Measurements from ENCODE around the gene GIGYF2.

Gene GIGYF2, protein sequence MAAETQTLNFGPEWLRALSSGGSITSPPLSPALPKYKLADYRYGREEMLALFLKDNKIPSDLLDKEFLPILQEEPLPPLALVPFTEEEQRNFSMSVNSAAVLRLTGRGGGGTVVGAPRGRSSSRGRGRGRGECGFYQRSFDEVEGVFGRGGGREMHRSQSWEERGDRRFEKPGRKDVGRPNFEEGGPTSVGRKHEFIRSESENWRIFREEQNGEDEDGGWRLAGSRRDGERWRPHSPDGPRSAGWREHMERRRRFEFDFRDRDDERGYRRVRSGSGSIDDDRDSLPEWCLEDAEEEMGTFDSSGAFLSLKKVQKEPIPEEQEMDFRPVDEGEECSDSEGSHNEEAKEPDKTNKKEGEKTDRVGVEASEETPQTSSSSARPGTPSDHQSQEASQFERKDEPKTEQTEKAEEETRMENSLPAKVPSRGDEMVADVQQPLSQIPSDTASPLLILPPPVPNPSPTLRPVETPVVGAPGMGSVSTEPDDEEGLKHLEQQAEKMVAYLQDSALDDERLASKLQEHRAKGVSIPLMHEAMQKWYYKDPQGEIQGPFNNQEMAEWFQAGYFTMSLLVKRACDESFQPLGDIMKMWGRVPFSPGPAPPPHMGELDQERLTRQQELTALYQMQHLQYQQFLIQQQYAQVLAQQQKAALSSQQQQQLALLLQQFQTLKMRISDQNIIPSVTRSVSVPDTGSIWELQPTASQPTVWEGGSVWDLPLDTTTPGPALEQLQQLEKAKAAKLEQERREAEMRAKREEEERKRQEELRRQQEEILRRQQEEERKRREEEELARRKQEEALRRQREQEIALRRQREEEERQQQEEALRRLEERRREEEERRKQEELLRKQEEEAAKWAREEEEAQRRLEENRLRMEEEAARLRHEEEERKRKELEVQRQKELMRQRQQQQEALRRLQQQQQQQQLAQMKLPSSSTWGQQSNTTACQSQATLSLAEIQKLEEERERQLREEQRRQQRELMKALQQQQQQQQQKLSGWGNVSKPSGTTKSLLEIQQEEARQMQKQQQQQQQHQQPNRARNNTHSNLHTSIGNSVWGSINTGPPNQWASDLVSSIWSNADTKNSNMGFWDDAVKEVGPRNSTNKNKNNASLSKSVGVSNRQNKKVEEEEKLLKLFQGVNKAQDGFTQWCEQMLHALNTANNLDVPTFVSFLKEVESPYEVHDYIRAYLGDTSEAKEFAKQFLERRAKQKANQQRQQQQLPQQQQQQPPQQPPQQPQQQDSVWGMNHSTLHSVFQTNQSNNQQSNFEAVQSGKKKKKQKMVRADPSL (N-terminal part only)

DNA sequence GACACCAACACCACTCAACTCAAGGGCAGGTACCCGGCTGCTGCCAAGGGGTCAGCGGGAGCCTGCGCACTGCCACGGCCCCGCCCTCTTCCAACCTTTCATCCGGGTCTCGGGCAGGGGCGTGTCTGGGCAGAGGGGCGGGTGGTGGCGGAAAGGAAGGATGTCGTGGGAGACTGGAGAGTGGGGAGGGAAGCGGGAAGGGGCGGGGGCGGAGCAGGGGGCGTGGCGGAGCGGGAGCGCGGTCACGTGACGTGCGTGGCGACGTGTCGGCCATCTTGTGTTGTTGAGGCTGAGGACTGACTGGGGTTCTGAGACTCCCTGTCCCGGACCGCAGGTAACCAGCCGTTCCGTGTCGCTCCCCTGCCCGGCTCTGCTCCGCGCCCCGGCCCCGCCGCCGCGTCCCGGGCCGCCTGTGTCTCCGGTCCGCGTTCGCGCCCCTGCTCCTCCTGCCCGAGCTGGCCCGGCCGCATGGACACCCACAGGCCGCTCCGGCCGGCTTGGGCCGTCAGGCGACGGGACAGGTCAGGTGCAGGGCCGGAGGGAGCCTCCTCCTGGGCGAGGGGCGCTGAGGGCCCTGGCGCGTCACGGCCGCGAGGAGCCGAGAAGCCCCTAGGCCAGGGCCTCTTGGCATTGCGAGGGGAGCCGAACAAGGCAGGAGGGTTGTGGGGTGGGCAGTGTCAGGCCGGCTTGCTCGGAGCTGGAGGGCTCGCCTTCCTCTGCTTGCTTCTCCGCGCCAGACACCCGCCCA is at the start of gene GIGYF2:
Gene GIGYF2 (plus strand): TSS at position 273 of the 748 bp plus-strand sequence. CDS start 37,867 bp downstream, outside the sequence.
- Histone ChIP-seq H3K4me1 (ENCODE audit: control insufficient read depth, insufficient read depth, low read length) (peaks cover 16% of the 10 kb centered on the region), H3K27ac (ENCODE audit: low read length) (peak within 1 kb of the TSS; percentile 72), H3K9ac (ENCODE audit: low read length in 2 of 2) (peak within 1 kb of the TSS; percentile 94 to 97), H3K27me3 (ENCODE audit: control insufficient read depth in 1 of 2, insufficient read depth in 2 of 2, low read length in 2 of 2) (no peaks in the 10 kb centered on the region), H3K9me3 (ENCODE audit: control insufficient read depth in 2 of 2, low read length in 2 of 2) (no peaks in the 10 kb centered on the region), H3K36me3 (ENCODE audit: control insufficient read depth in 2 of 2, insufficient read depth in 2 of 2, low read length in 2 of 2) (no peaks in the 10 kb centered on the region), H3K4me3 (ENCODE audit: low read length in 2 of 2) (peak within 1 kb of the TSS; percentile 88 to 96)

DNA sequence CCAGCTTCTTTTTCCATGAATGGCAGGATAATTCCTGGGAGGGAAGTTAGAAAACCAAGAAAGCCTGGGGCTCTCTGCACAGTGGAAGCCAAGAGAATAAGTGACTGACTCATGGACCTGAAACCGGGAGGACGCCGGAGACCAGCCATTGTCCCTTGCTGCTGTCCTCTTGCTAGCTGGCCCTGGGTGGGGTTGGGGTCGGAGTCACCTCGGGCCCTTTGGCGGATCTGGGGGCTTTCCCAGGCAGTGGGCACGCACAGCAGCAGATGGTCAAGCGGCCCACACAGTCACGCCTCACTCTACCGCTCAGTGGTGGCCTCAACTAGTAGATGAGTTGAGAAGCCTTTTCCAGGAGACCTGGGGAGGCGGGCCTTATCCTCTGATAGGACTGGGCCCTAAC is 48.1 kb upstream of the GIGYF2 start:
- Histone ChIP-seq H3K4me1 (ENCODE audit: control insufficient read depth, insufficient read depth, low read length) (no peaks in the 10 kb centered on the region), H3K27me3 (ENCODE audit: control insufficient read depth in 1 of 2, insufficient read depth in 2 of 2, low read length in 2 of 2) (no peaks in the 10 kb centered on the region), H3K4me3 (ENCODE audit: low read length in 2 of 2) (no peak overlapping the region), H3K9ac (ENCODE audit: low read length in 2 of 2) (no peak overlapping the region), H3K36me3 (ENCODE audit: control insufficient read depth in 2 of 2, insufficient read depth in 2 of 2, low read length in 2 of 2) (no peaks in the 10 kb centered on the region), H3K27ac (ENCODE audit: low read length) (no peak overlapping the region), H3K9me3 (ENCODE audit: control insufficient read depth in 2 of 2, low read length in 2 of 2) (no peaks in the 10 kb centered on the region)

DNA sequence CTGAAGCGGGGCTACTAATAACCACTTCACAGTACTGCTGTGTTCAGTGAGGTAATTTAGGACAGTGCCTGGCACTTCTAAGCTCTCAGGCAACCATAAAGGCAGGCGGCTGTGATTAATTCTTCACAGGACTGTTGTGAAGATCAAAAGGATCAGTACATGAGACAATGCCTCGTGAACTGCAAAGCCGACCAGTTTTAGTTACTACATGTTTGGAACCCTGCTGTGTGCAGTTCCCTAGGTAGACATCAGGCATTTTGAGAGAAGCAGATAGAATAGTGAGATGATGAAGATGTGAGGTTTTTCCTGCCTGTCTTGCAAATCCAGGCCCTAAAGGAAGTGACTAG is 44.7 kb upstream of the GIGYF2 start:
- H3K27ac ChIP-seq (ENCODE audit: low read length) = no peak overlapping the region
- H3K9ac ChIP-seq (ENCODE audit: low read length in 2 of 2) = no peak overlapping the region
- H3K27me3 ChIP-seq (ENCODE audit: control insufficient read depth in 1 of 2, insufficient read depth in 2 of 2, low read length in 2 of 2) = no peaks in the 10 kb centered on the region
- H3K4me1 ChIP-seq (ENCODE audit: control insufficient read depth, insufficient read depth, low read length) = no peaks in the 10 kb centered on the region
- no peaks in the 10 kb centered on the region for H3K9me3 ChIP-seq (ENCODE audit: control insufficient read depth in 2 of 2, low read length in 2 of 2)
- H3K4me3 ChIP-seq (ENCODE audit: low read length in 2 of 2) = no peak overlapping the region
- H3K36me3 ChIP-seq (ENCODE audit: control insufficient read depth in 2 of 2, insufficient read depth in 2 of 2, low read length in 2 of 2) = no peaks in the 10 kb centered on the region

DNA sequence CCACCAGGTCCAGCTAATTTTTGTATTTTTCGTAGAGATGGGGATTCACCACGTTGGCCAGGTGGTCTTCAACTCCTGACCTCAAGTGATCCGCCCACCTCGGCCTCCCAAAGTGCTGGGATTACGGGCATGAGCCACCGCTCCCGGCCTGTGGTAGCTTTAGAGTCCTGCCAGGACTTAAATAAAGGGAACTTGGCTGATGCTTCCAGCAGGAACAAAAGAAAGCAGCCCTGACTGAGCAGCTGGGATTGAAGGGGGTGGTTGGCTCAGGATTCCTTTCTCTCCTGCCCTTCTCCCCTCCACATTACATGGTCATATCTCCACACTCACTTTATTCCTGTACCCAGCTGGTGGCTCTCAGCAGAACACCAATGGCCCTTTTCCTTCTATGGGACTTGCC is 43.7 kb upstream of the GIGYF2 start:
- Histone ChIP-seq H3K36me3 (ENCODE audit: control insufficient read depth in 2 of 2, insufficient read depth in 2 of 2, low read length in 2 of 2) (no peaks in the 10 kb centered on the region), H3K9me3 (ENCODE audit: control insufficient read depth in 2 of 2, low read length in 2 of 2) (no peaks in the 10 kb centered on the region), H3K9ac (ENCODE audit: low read length in 2 of 2) (no peak overlapping the region), H3K27ac (ENCODE audit: low read length) (no peak overlapping the region), H3K27me3 (ENCODE audit: control insufficient read depth in 1 of 2, insufficient read depth in 2 of 2, low read length in 2 of 2) (no peaks in the 10 kb centered on the region), H3K4me1 (ENCODE audit: control insufficient read depth, insufficient read depth, low read length) (no peaks in the 10 kb centered on the region), H3K4me3 (ENCODE audit: low read length in 2 of 2) (no peak overlapping the region)

DNA sequence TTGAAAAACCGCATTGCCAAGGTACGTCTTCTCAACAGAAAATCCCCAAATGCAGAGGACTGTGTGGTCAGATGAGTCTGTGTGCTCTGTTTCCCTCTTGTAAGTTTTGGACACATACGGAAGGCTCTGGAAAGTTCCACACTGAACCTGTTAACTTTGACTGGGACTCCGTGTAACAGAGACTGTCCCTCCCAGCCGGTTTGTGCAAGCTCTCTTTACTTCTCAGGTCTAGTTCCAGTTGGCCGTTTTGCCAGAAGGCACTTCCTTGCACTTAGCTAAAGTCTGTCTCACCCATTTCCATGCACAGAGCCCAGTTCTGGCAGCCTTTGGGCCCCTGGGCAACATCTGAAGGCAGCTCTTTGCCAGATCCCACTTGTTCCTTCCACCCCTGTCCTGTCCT is 41.7 kb upstream of the GIGYF2 start:
- Histone ChIP-seq H3K27ac (ENCODE audit: low read length) (no peak overlapping the region), H3K36me3 (ENCODE audit: control insufficient read depth in 2 of 2, insufficient read depth in 2 of 2, low read length in 2 of 2) (no peaks in the 10 kb centered on the region), H3K9ac (ENCODE audit: low read length in 2 of 2) (no peak overlapping the region), H3K4me3 (ENCODE audit: low read length in 2 of 2) (no peak overlapping the region), H3K27me3 (ENCODE audit: control insufficient read depth in 1 of 2, insufficient read depth in 2 of 2, low read length in 2 of 2) (no peaks in the 10 kb centered on the region), H3K4me1 (ENCODE audit: control insufficient read depth, insufficient read depth, low read length) (no peaks in the 10 kb centered on the region), H3K9me3 (ENCODE audit: control insufficient read depth in 2 of 2, low read length in 2 of 2) (no peaks in the 10 kb centered on the region)

DNA sequence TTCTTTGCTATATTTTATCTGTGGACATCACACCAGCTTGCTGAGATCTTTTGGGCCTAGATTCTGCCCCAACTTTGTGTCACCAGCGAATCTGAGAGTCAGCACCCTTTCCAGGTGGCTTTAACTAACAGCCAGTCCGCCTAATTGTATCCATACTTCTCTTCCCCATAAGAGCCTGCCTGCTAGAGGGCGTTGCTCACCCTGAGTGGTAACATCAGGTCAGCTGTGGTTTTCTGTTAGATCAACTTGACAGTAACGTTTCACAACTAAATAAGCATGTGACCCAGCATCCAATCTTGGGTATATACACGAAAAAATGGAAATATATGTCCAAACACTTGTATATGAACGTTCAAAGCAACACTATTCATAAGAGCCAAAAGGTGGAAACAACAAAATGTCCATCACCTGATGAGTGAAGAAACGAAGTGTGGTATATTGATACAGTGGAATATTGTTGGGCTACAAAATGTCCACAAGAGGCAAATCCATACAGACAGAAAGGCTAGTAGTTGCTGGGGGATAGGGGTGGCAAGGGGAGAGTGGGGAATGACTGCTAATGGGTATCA is 38.8 kb upstream of the GIGYF2 start:
- Histone ChIP-seq H3K4me3 (ENCODE audit: low read length in 2 of 2) (no peak overlapping the region), H3K9me3 (ENCODE audit: control insufficient read depth in 2 of 2, low read length in 2 of 2) (no peaks in the 10 kb centered on the region), H3K36me3 (ENCODE audit: control insufficient read depth in 2 of 2, insufficient read depth in 2 of 2, low read length in 2 of 2) (no peaks in the 10 kb centered on the region), H3K27me3 (ENCODE audit: control insufficient read depth in 1 of 2, insufficient read depth in 2 of 2, low read length in 2 of 2) (no peaks in the 10 kb centered on the region), H3K4me1 (ENCODE audit: control insufficient read depth, insufficient read depth, low read length) (no peaks in the 10 kb centered on the region), H3K9ac (ENCODE audit: low read length in 2 of 2) (no peak overlapping the region), H3K27ac (ENCODE audit: low read length) (no peak overlapping the region)

DNA sequence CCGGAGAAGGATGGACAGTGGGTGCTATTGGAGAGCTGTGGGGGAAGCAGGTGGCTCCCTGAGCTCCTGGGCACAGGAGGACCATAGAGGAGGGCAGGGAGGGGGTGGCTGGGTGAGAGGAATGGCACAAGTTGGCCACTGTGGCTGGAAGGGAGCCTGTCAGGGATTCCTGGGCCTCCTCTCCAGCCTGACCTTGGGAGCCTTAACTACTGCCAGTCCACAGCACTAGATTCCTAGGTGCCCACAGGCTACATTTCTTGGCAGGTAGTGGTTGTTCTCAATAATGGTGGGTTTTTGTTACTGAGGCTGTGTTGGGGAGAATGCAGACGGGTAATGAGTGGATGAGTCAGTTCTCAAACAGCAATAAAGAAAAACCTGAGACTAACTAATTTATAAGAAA is 37.8 kb upstream of the GIGYF2 start:
- no peaks in the 10 kb centered on the region for H3K27me3 ChIP-seq (ENCODE audit: control insufficient read depth in 1 of 2, insufficient read depth in 2 of 2, low read length in 2 of 2)
- no peak overlapping the region for H3K27ac ChIP-seq (ENCODE audit: low read length)
- no peaks in the 10 kb centered on the region for H3K4me1 ChIP-seq (ENCODE audit: control insufficient read depth, insufficient read depth, low read length)
- H3K9ac ChIP-seq (ENCODE audit: low read length in 2 of 2) = no peak overlapping the region
- no peak overlapping the region for H3K4me3 ChIP-seq (ENCODE audit: low read length in 2 of 2)
- H3K36me3 ChIP-seq (ENCODE audit: control insufficient read depth in 2 of 2, insufficient read depth in 2 of 2, low read length in 2 of 2) = no peaks in the 10 kb centered on the region
- H3K9me3 ChIP-seq (ENCODE audit: control insufficient read depth in 2 of 2, low read length in 2 of 2) = no peaks in the 10 kb centered on the region

DNA sequence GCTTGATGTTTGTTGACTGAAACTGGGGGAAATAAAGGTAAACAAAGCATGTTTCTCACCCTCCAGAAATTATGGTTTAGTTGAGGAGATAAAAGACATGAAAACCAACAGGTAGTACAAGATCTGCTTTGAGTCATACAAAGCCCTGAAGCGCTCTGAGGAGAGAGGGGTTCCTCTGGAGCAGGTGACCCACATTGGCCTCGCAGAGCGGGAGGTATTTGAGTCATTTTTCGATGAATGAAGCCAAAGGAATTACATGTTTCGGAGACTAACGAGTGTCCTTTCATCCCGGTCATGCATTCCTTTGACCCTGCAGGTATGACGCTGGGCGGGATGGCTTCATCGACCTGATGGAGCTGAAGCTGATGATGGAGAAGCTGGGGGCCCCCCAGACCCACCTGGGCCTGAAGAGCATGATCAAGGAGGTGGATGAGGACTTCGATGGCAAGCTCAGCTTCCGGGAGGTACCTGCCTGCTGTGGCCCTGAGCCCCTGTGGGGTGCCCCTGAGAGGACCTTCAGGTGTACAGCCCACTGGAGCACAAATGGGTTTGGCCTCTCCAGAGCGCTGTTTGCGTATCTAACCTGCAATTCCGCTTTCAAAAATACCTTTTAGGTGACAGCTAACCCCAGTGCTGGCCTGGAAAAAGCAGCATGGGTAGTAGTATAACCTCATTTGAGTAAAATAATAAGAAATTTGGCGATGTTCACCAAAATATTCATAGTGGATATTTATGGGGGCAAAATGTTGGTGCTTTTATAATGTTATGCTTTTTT is 34.5 kb upstream of the GIGYF2 start:
- H3K4me1 ChIP-seq (ENCODE audit: control insufficient read depth, insufficient read depth, low read length) = no peaks in the 10 kb centered on the region
- H3K4me3 ChIP-seq (ENCODE audit: low read length in 2 of 2) = no peak overlapping the region
- no peaks in the 10 kb centered on the region for H3K9me3 ChIP-seq (ENCODE audit: control insufficient read depth in 2 of 2, low read length in 2 of 2)
- H3K27me3 ChIP-seq (ENCODE audit: control insufficient read depth in 1 of 2, insufficient read depth in 2 of 2, low read length in 2 of 2) = no peaks in the 10 kb centered on the region
- no peak overlapping the region for H3K27ac ChIP-seq (ENCODE audit: low read length)
- H3K36me3 ChIP-seq (ENCODE audit: control insufficient read depth in 2 of 2, insufficient read depth in 2 of 2, low read length in 2 of 2) = no peaks in the 10 kb centered on the region
- no peak overlapping the region for H3K9ac ChIP-seq (ENCODE audit: low read length in 2 of 2)

DNA sequence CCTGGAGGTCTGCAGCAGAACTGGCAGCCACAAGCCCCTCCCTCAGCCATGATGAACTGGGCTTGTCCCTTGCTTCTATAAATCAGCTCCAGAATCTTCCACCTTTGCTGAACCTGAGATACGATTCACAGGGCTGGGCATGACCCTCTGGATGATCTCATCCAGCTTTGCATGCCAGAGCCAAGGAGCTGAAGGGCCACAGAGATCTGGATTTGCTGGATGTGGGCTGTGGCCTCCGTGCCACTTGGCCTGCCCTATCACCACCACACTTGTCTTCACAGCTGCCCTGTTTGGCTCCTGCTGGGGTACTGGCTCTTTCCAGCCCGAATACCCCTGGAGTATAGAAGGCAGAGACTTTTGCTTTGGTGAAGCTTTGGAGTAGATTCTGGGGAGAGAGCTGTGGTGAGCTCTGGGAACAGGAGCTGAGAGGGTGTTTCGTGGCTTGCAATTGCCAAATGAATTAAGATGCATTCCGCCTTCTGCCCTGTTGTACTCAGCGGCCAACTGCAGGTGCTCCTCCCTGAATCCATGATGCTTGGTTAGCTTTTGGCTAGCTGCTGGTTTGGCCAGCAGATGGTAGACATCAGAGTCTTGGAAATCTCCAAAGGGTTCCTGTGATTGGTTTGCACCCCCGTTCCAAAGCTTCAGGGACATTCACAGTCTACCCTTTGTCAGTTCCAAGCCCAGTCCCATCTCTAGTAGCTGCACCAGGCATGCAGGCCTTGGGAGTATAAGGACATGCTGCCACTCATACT is 30.9 kb upstream of the GIGYF2 start:
- H3K9me3 ChIP-seq (ENCODE audit: control insufficient read depth in 2 of 2, low read length in 2 of 2) = no peaks in the 10 kb centered on the region
- H3K36me3 ChIP-seq (ENCODE audit: control insufficient read depth in 2 of 2, insufficient read depth in 2 of 2, low read length in 2 of 2) = no peaks in the 10 kb centered on the region
- H3K4me3 ChIP-seq (ENCODE audit: low read length in 2 of 2) = no peak overlapping the region
- H3K4me1 ChIP-seq (ENCODE audit: control insufficient read depth, insufficient read depth, low read length) = peaks cover 5% of the 10 kb centered on the region
- no peaks in the 10 kb centered on the region for H3K27me3 ChIP-seq (ENCODE audit: control insufficient read depth in 1 of 2, insufficient read depth in 2 of 2, low read length in 2 of 2)
- H3K27ac ChIP-seq (ENCODE audit: low read length) = no peak overlapping the region
- no peak overlapping the region for H3K9ac ChIP-seq (ENCODE audit: low read length in 2 of 2)

Measured in stomach smooth muscle (tissue), 2 donors.